Transverse colon (tissue), 4 donors: ENCODE measurements around the gene EGR4. TPM values are rescaled to one million over a fixed set of nuclear protein-coding genes. Genes with fewer than 3 reads are reported as not detected.

Experiments used
- DNase-seq: peaks from one replicate; pipeline ENCODE4 v3.0.0-alpha.2; 2019
- H3K27ac ChIP-seq, 4 donors: fragments of 200-600 bp; sonication (generic); 2 replicates each; pipeline ENCODE4 v1.5.1; 2016 to 2018; ENCODE audit warnings: inconsistent platforms in 4 of 4
- H3K27me3 ChIP-seq: fragments of 200-600 bp; sonication (generic); 2 replicates; pipeline ENCODE4 v1.5.1; 2017; ENCODE audit warnings: inconsistent platforms
- H3K36me3 ChIP-seq, 4 donors: fragments of 200-600 bp; sonication (generic); 2 replicates each; pipeline ENCODE4 v1.5.1; 2017 to 2019; ENCODE audit warnings: inconsistent platforms in 4 of 4
- H3K4me1 ChIP-seq, 4 donors: fragments of 200-600 bp; sonication (generic); 2 replicates each; pipeline ENCODE4 v1.5.1; 2017 to 2020; ENCODE audit warnings: inconsistent platforms in 4 of 4
- H3K4me3 ChIP-seq, 4 donors: fragments of 200-600 bp; sonication (generic); 1 replicate in 1 of 4; 2 replicates in 3 of 4; pipeline versions ENCODE4 v1.5.1 to v1.6.1; 2017 to 2019; ENCODE audit warnings: inconsistent platforms in 4 of 4
- H3K9me3 ChIP-seq, 2 donors: fragments of 200-600 bp; sonication (generic); 2 replicates each; pipeline ENCODE4 v1.5.1; 2017 to 2019; ENCODE audit warnings: inconsistent platforms in 2 of 2
- EP300 ChIP-seq: sonication (generic); formaldehyde crosslinking; IDR thresholded peaks from one replicate; pipeline ENCODE4 v1.6.1; 2017; ENCODE audit warnings: antibody characterized with exemption, low read depth
- POLR2A ChIP-seq: fragments of 450-650 bp; IDR thresholded peaks from one replicate; pipeline ENCODE4 v1.6.1; 2016; ENCODE audit warnings: antibody characterized with exemption, mild to moderate bottlenecking, moderate library complexity
- POLR2AphosphoS5 ChIP-seq, 3 donors: sonication (generic); formaldehyde crosslinking; IDR thresholded peaks; one replicate each; pipeline ENCODE4 v1.6.1; 2016; ENCODE audit warnings: antibody characterized with exemption in 3 of 3
- WGBS, 2 donors: methylation state at CpG; one replicate each; pipeline ENCODE4 v1.1.5; 2018; ENCODE audit warnings: low coverage in 1 of 2; 5-methylcytosine and 5-hydroxymethylcytosine counted together
- in situ Hi-C, 4 donors: fragments of 200-750 bp; cut with MboI; loops; one replicate each; pipeline versions ENCODE4 v1.15.0 to v1.15.1; 2017; ENCODE audit warnings: low sequenced_read_pairs in 3 of 4, low pct_ligation_motif_present in 1 of 4, low pct_unique_long_range_greater_than_20kb in 1 of 4
- intact Hi-C: fragments of 100-400 bp; cut with DNase I; formaldehyde crosslinking; loops from one replicate; pipeline ENCODE4 v1.15.1; 2023; ENCODE audit warnings: low total_unique reads
- total RNA-seq, 4 donors: library from RNA; depleted of rRNA; stranded (reverse); fragments of >200 nt; gene quantifications; one replicate each; pipeline ENCODE4 v1.1.0, GENCODE V29; 2016
- TF ChIP-seq, protein P1 (sequence below), 5 experiments: fragments of 200-600 bp in 3 of 5; fragments of 450-650 bp in 2 of 5; sonication (generic) in 3 of 5; IDR thresholded peaks; 1 replicate in 2 of 5; 2 replicates in 3 of 5; pipeline ENCODE4 v1.5.1; 2016 to 2017; ENCODE audit warnings: antibody characterized with exemption in 5 of 5, inconsistent platforms in 3 of 5, mild to moderate bottlenecking in 2 of 5, moderate library complexity in 1 of 5

The EGR4 gene
- total RNA-seq, 4 donors from 2014 or later = not detected

DNA sequence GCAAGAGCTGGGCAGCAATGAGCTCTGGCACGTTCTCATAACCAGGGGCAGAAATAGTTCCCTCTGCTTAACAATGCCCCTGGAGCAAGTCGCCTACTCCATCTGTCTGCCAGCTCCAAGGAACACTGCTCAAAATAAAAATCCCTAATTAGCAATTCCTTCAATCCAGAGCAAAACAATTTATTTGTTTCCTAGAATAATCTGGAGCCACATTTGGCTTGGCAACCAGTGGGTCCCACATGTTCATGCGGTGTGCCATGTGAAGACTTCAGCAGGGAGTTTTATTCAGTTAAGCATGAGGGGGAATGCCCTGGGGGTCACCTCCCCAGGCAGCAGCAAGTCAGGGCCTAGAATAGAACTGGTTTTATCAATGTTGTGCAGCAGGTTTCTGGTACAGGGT lies 7.6 kb upstream of the EGR4 start:
- Histone ChIP-seq H3K36me3 (no peaks in the 10 kb centered on the region), H3K4me1 (no peaks in the 10 kb centered on the region), H3K9me3 (no peaks in the 10 kb centered on the region), H3K27me3 (peaks cover 32% of the 10 kb centered on the region), H3K4me3 (no peak overlapping the region), H3K27ac (no peak overlapping the region)
- no peak for DNase-seq
- intact Hi-C loops (no loop called here), in situ Hi-C loops (no loop called here)
- TF ChIP-seq POLR2AphosphoS5 (IDR thresholded peaks at IDR 0.05) (no peak), EP300 (no peak), POLR2A (no peak)
- TF ChIP-seq, protein P1, sequence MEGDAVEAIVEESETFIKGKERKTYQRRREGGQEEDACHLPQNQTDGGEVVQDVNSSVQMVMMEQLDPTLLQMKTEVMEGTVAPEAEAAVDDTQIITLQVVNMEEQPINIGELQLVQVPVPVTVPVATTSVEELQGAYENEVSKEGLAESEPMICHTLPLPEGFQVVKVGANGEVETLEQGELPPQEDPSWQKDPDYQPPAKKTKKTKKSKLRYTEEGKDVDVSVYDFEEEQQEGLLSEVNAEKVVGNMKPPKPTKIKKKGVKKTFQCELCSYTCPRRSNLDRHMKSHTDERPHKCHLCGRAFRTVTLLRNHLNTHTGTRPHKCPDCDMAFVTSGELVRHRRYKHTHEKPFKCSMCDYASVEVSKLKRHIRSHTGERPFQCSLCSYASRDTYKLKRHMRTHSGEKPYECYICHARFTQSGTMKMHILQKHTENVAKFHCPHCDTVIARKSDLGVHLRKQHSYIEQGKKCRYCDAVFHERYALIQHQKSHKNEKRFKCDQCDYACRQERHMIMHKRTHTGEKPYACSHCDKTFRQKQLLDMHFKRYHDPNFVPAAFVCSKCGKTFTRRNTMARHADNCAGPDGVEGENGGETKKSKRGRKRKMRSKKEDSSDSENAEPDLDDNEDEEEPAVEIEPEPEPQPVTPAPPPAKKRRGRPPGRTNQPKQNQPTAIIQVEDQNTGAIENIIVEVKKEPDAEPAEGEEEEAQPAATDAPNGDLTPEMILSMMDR (IDR thresholded peaks at IDR 0.05) = no peak
- WGBS, 2 donors = 78 to 80% methylated on average over 3 of the region's 3 CpGs

DNA sequence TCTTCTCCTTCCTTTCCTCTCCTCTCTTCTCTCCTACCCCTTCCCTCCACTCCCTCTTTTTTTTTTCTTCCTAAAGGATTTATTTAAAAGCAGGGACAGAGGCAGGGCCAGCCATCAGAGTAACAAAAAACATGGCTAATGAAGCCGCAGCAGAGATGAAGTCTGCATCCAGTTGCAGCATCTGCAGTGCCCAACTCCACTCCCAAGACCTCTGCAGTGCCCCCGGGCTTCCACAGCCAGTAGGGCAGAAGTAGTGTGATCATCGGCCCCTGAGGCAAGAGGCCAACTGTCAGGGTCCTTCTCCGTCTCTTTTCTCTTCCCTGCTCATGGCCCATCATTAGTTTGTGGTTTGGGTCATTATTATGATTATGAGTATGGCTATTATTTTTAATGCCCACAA lies 4.2 kb upstream of the EGR4 start:
- no peak for TF ChIP-seq EP300
- no peak for TF ChIP-seq POLR2AphosphoS5 (IDR thresholded peaks at IDR 0.05)
- no peak for TF ChIP-seq POLR2A
- TF ChIP-seq, protein P1 (IDR thresholded peaks at IDR 0.05) = no peak
- Histone ChIP-seq H3K4me1 (peaks cover 0 to 12% (median 10%) of the 10 kb centered on the region in 4 donors), H3K27me3 (peaks cover 66% of the 10 kb centered on the region), H3K27ac (no peak overlapping the region), H3K36me3 (no peaks in the 10 kb centered on the region), H3K9me3 (no peaks in the 10 kb centered on the region), H3K4me3 (no peak overlapping the region)
- in situ Hi-C loops (no loop called here), intact Hi-C loops (no loop called here)
- DNase-seq = no peak
- WGBS, 2 donors = 59 to 60% methylated on average over 1 to 4 of the region's 4 CpGs

GRCh38 chr2:73297151-73297559 lies 3.8 kb upstream of the EGR4 start:
- DNase-seq = no peak
- Histone ChIP-seq H3K36me3 (no peaks in the 10 kb centered on the region), H3K27me3 (peaks cover 70% of the 10 kb centered on the region), H3K27ac (no peak overlapping the region), H3K9me3 (no peaks in the 10 kb centered on the region), H3K4me3 (no peak overlapping the region), H3K4me1 (peaks cover 0 to 14% (median 10%) of the 10 kb centered on the region in 4 donors)
- intact Hi-C loops (no loop called here), in situ Hi-C loops (no loop called here)
- WGBS, 2 donors = 7 to 21% methylated on average over 2 of the region's 2 CpGs
- TF ChIP-seq EP300 (no peak), POLR2A (no peak), POLR2AphosphoS5 (IDR thresholded peaks at IDR 0.05) (no peak)
- TF ChIP-seq, protein P1 (IDR thresholded peaks at IDR 0.05) = no peak

- 43 to 49% methylated on average over 1 to 5 of the region's 5 CpGs for WGBS, 2 donors
- Histone ChIP-seq H3K4me1 (peaks cover 2 to 27% (median 17%) of the 10 kb centered on the region in 4 donors), H3K27me3 (peaks cover 83% of the 10 kb centered on the region), H3K9me3 (no peaks in the 10 kb centered on the region), H3K36me3 (no peaks in the 10 kb centered on the region), H3K27ac (no peak overlapping the region), H3K4me3 (no peak overlapping the region)
- TF ChIP-seq POLR2A = no peak
- TF ChIP-seq POLR2AphosphoS5 (IDR thresholded peaks at IDR 0.05) = no peak
- TF ChIP-seq EP300 = no peak
- TF ChIP-seq, protein P1 (IDR thresholded peaks at IDR 0.05) = no peak
- intact Hi-C loops = no loop called here
- DNase-seq = no peak
- in situ Hi-C loops = no loop called here
Measured at GRCh38 chr2:73295751-73296400, 2.5 kb upstream of the EGR4 start.
